GM08714 (cell line): Measurements from ENCODE around the gene PRDX6.
A peak's percentile ranks its signal among the peaks of the same experiment; 100 is the strongest.

Experiments
- H3K4me3 ChIP-seq: fragments of 200-500 bp; sonication (Bioruptor generic); 2 replicates; pipeline ENCODE4 v1.5.1; 2014; ENCODE audit warnings: mild to moderate bottlenecking, low read length, inconsistent platforms
- ZNF274 ChIP-seq: IDR thresholded peaks from 2 replicates; pipeline ENCODE4 v1.6.1; 2012; ENCODE audit warnings: mild to moderate bottlenecking, low read depth, low read length

Gene PRDX6

GRCh38 chr1:173477286-173478093, at the start of gene PRDX6:
PRDX6 (plus strand) TSS chr1:173477335; CDS start chr1:173477398, 63 bp downstream.
- H3K4me3 ChIP-seq, result peak within 1 kb of the TSS; percentile 82
- TF ChIP-seq ZNF274, result no peak

GRCh38 chr1:173429471-173430402, 47.4 kb upstream of the PRDX6 start:
- no peak for TF ChIP-seq ZNF274
- no peak overlapping the region; the same call in 1 of the 2 replicates for H3K4me3 ChIP-seq

GRCh38 chr1:173430677-173431303, 46.3 kb upstream of the PRDX6 start:
- H3K4me3 ChIP-seq, result no peak overlapping the region
- TF ChIP-seq ZNF274, result no peak

GRCh38 chr1:173431304-173432045, 45.7 kb upstream of the PRDX6 start:
- H3K4me3 ChIP-seq, result no peak overlapping the region
- no peak for TF ChIP-seq ZNF274

GRCh38 chr1:173432331-173432730, 44.8 kb upstream of the PRDX6 start:
- H3K4me3 ChIP-seq, result no peak overlapping the region

GRCh38 chr1:173433751-173434326, 43.3 kb upstream of the PRDX6 start:
- H3K4me3 ChIP-seq, result no peak overlapping the region

More at GRCh38 chr1:173432331-173432730, 44.8 kb upstream of the PRDX6 start:
- no peak for TF ChIP-seq ZNF274

GRCh38 chr1:173436841-173437428, 40.2 kb upstream of the PRDX6 start:
- TF ChIP-seq ZNF274, result no peak

More at GRCh38 chr1:173433751-173434326, 43.3 kb upstream of the PRDX6 start:
- no peak for TF ChIP-seq ZNF274

GRCh38 chr1:173438675-173439074, 38.5 kb upstream of the PRDX6 start:
- H3K4me3 ChIP-seq, result no peak overlapping the region
- TF ChIP-seq ZNF274, result no peak

More at GRCh38 chr1:173436841-173437428, 40.2 kb upstream of the PRDX6 start:
- no peak overlapping the region for H3K4me3 ChIP-seq

- no peak for TF ChIP-seq ZNF274
- H3K4me3 ChIP-seq, result no peak overlapping the region
Observed at GRCh38 chr1:173440430-173440829, 36.7 kb upstream of the PRDX6 start.

- TF ChIP-seq ZNF274, result no peak
Observed at GRCh38 chr1:173444757-173445156, 32.4 kb upstream of the PRDX6 start.

GRCh38 chr1:173445164-173445563, 32.0 kb upstream of the PRDX6 start:
- no peak overlapping the region; the same call in 1 of the 2 replicates for H3K4me3 ChIP-seq
- TF ChIP-seq ZNF274, result no peak

More at GRCh38 chr1:173444757-173445156, 32.4 kb upstream of the PRDX6 start:
- H3K4me3 ChIP-seq, result no peak overlapping the region; the same call in 1 of the 2 replicates

- no peak for TF ChIP-seq ZNF274
- no peak overlapping the region for H3K4me3 ChIP-seq
Observed at GRCh38 chr1:173445656-173446055, 31.5 kb upstream of the PRDX6 start.

GRCh38 chr1:173447224-173447623, 29.9 kb upstream of the PRDX6 start:
- TF ChIP-seq ZNF274, result no peak
- H3K4me3 ChIP-seq, result no peak overlapping the region
